ENCODE data around the gene SLC25A21.

DNA sequence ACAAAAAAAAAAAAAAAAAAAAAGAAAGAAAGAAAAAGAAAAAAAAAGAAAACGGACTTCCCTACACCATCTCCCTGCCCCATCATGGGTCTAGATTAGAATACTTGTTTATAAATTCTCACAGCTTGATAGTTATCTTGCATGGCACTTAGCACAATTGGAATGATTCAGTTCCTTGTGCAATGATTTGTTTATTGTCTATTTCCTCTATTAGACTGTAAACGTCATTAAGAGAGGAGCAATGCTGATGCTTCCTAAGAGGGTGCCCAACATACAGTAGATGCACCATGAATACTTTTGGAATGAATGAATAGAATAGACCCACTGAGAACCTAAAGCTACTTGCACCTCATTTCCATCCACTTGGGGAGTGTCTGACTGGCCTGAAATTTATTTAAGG, 469.9 kb downstream of the SLC25A21 start:
- TF ChIP-seq ZNF223 (tag by site-specific recombination; IDR thresholded peaks at IDR 0.05) (no peak), ZNF184 (tag by site-specific recombination; IDR thresholded peaks at IDR 0.05) (no peak), KLF8 (tag by site-specific recombination; IDR thresholded peaks at IDR 0.05) (no peak), ZNF324 (tag by site-specific recombination; IDR thresholded peaks at IDR 0.05) (no peak)
- TF ChIP-seq, protein P1, sequence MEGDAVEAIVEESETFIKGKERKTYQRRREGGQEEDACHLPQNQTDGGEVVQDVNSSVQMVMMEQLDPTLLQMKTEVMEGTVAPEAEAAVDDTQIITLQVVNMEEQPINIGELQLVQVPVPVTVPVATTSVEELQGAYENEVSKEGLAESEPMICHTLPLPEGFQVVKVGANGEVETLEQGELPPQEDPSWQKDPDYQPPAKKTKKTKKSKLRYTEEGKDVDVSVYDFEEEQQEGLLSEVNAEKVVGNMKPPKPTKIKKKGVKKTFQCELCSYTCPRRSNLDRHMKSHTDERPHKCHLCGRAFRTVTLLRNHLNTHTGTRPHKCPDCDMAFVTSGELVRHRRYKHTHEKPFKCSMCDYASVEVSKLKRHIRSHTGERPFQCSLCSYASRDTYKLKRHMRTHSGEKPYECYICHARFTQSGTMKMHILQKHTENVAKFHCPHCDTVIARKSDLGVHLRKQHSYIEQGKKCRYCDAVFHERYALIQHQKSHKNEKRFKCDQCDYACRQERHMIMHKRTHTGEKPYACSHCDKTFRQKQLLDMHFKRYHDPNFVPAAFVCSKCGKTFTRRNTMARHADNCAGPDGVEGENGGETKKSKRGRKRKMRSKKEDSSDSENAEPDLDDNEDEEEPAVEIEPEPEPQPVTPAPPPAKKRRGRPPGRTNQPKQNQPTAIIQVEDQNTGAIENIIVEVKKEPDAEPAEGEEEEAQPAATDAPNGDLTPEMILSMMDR (tag by site-specific recombination; IDR thresholded peaks at IDR 0.05): no peak
- TF ChIP-seq, protein P2, sequence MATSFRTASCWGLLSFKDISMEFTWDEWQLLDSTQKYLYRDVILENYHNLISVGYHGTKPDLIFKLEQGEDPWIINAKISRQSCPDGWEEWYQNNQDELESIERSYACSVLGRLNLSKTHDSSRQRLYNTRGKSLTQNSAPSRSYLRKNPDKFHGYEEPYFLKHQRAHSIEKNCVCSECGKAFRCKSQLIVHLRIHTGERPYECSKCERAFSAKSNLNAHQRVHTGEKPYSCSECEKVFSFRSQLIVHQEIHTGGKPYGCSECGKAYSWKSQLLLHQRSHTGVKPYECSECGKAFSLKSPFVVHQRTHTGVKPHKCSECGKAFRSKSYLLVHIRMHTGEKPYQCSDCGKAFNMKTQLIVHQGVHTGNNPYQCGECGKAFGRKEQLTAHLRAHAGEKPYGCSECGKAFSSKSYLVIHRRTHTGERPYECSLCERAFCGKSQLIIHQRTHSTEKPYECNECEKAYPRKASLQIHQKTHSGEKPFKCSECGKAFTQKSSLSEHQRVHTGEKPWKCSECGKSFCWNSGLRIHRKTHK (tag by site-specific recombination; IDR thresholded peaks at IDR 0.05): no peak
- TF ChIP-seq, protein P3, sequence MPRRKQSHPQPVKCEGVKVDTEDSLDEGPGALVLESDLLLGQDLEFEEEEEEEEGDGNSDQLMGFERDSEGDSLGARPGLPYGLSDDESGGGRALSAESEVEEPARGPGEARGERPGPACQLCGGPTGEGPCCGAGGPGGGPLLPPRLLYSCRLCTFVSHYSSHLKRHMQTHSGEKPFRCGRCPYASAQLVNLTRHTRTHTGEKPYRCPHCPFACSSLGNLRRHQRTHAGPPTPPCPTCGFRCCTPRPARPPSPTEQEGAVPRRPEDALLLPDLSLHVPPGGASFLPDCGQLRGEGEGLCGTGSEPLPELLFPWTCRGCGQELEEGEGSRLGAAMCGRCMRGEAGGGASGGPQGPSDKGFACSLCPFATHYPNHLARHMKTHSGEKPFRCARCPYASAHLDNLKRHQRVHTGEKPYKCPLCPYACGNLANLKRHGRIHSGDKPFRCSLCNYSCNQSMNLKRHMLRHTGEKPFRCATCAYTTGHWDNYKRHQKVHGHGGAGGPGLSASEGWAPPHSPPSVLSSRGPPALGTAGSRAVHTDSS (tag by site-specific recombination; IDR thresholded peaks at IDR 0.05): no peak
- TF ChIP-seq, protein P4, sequence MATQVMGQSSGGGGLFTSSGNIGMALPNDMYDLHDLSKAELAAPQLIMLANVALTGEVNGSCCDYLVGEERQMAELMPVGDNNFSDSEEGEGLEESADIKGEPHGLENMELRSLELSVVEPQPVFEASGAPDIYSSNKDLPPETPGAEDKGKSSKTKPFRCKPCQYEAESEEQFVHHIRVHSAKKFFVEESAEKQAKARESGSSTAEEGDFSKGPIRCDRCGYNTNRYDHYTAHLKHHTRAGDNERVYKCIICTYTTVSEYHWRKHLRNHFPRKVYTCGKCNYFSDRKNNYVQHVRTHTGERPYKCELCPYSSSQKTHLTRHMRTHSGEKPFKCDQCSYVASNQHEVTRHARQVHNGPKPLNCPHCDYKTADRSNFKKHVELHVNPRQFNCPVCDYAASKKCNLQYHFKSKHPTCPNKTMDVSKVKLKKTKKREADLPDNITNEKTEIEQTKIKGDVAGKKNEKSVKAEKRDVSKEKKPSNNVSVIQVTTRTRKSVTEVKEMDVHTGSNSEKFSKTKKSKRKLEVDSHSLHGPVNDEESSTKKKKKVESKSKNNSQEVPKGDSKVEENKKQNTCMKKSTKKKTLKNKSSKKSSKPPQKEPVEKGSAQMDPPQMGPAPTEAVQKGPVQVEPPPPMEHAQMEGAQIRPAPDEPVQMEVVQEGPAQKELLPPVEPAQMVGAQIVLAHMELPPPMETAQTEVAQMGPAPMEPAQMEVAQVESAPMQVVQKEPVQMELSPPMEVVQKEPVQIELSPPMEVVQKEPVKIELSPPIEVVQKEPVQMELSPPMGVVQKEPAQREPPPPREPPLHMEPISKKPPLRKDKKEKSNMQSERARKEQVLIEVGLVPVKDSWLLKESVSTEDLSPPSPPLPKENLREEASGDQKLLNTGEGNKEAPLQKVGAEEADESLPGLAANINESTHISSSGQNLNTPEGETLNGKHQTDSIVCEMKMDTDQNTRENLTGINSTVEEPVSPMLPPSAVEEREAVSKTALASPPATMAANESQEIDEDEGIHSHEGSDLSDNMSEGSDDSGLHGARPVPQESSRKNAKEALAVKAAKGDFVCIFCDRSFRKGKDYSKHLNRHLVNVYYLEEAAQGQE (tag by site-specific recombination; IDR thresholded peaks at IDR 0.05): no peak
- TF ChIP-seq, protein P5, sequence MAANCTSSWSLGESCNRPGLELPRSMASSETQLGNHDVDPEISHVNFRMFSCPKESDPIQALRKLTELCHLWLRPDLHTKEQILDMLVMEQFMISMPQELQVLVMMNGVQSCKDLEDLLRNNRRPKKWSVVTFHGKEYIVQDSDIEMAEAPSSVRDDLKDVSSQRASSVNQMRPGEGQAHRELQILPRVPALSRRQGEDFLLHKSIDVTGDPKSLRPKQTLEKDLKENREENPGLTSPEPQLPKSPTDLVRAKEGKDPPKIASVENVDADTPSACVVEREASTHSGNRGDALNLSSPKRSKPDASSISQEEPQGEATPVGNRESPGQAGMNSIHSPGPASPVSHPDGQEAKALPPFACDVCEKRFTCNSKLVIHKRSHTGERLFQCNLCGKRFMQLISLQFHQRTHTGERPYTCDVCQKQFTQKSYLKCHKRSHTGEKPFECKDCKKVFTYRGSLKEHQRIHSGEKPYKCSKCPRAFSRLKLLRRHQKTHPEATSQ (tag by site-specific recombination; IDR thresholded peaks at IDR 0.05): no peak
- TF ChIP-seq, protein P6, sequence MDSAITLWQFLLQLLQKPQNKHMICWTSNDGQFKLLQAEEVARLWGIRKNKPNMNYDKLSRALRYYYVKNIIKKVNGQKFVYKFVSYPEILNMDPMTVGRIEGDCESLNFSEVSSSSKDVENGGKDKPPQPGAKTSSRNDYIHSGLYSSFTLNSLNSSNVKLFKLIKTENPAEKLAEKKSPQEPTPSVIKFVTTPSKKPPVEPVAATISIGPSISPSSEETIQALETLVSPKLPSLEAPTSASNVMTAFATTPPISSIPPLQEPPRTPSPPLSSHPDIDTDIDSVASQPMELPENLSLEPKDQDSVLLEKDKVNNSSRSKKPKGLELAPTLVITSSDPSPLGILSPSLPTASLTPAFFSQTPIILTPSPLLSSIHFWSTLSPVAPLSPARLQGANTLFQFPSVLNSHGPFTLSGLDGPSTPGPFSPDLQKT (IDR thresholded peaks at IDR 0.05; ENCODE audit: borderline replicate concordance, low read depth, low read length): no peak
